Measurements from ENCODE around the gene ZDHHC3.

DNA sequence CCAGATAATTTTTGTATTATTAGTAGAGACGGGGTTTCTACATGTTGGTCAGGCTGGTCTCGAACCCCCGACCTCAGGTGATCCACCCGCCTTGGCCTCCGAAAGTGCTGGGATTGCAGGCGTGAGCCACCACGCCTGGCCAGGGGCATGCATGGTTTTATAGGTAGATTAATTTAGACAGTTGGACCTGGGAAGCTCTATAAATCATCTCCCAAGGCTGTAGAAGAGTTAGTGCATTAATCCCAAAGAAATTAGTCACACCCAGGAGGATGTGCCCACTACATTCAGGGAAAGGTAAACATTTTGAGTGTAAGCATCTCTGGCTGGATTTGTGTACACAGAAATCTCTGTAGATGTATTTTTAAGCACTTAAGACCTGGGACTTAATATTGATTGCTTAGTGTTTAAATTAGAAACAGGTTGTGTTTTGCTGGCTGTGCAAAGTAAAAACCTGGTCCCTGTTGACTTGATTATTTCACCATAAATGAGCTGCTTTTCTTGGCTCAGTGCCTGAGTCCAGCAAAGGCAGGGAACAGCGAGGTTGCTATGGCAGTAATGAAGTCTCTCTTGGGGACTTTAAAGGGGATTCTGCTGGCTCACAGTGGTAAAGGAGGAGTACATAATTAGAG, 19.3 kb upstream of the ZDHHC3 start:
- no peak for TF ChIP-seq CTCF (IDR thresholded peaks at IDR 0.05; ENCODE audit: low read length)
- TF ChIP-seq EZH2 (IDR thresholded peaks at IDR 0.05; ENCODE audit: borderline replicate concordance, low read length): no peak

Data from OCI-LY1 (cell line).